GM12873 (cell line): ENCODE measurements around the gene OR2W3.

Source experiments
- CTCF ChIP-seq: IDR thresholded peaks from 2 replicates; pipeline ENCODE4 v1.5.1; 2012; ENCODE audit warnings: low read depth, mild to moderate bottlenecking, moderate library complexity, low read length, control low read depth; ENCODE audit not compliant: insufficient read depth; ENCODE audit errors: missing control alignments

Gene OR2W3

GRCh38 chr1:247895163-247895637, at the start of gene OR2W3:
Gene OR2W3 (plus strand): TSS chr1:247895587. CDS start chr1:247895587, 0 bp downstream.
- no peak for TF ChIP-seq CTCF

GRCh38 chr1:247845693-247846017, 49.7 kb upstream of the OR2W3 start:
- TF ChIP-seq CTCF: no peak

- TF ChIP-seq CTCF: no peak
Observed at GRCh38 chr1:247848346-247848745, 47.0 kb upstream of the OR2W3 start.

- TF ChIP-seq CTCF: no peak
Observed at GRCh38 chr1:247849616-247850015, 45.8 kb upstream of the OR2W3 start.

GRCh38 chr1:247854899-247855545, 40.4 kb upstream of the OR2W3 start:
- TF ChIP-seq CTCF: no peak

GRCh38 chr1:247855911-247856310, 39.5 kb upstream of the OR2W3 start:
- TF ChIP-seq CTCF: no peak

- TF ChIP-seq CTCF: peak; percentile 12
Observed at GRCh38 chr1:247857069-247857984, 38.1 kb upstream of the OR2W3 start, which contains the start of gene TRIM58. Gene TRIM58 (plus strand): TSS chr1:247857187. CDS start chr1:247857247, 60 bp downstream.
